Cortex of kidney (tissue), 1 donor: ENCODE measurements around the gene CD209.
"Not testable (repeated sequence)": the region's sequence is repeated elsewhere in the genome, so short reads cannot be mapped to it uniquely, and the experiment has no call there.

ENCODE experiments used
- DNase-seq: peaks from one replicate; lab custom pipeline; 2025; lab: John Stamatoyannopoulos, UW

Gene CD209, protein sequence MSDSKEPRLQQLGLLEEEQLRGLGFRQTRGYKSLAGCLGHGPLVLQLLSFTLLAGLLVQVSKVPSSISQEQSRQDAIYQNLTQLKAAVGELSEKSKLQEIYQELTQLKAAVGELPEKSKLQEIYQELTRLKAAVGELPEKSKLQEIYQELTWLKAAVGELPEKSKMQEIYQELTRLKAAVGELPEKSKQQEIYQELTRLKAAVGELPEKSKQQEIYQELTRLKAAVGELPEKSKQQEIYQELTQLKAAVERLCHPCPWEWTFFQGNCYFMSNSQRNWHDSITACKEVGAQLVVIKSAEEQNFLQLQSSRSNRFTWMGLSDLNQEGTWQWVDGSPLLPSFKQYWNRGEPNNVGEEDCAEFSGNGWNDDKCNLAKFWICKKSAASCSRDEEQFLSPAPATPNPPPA

DNA sequence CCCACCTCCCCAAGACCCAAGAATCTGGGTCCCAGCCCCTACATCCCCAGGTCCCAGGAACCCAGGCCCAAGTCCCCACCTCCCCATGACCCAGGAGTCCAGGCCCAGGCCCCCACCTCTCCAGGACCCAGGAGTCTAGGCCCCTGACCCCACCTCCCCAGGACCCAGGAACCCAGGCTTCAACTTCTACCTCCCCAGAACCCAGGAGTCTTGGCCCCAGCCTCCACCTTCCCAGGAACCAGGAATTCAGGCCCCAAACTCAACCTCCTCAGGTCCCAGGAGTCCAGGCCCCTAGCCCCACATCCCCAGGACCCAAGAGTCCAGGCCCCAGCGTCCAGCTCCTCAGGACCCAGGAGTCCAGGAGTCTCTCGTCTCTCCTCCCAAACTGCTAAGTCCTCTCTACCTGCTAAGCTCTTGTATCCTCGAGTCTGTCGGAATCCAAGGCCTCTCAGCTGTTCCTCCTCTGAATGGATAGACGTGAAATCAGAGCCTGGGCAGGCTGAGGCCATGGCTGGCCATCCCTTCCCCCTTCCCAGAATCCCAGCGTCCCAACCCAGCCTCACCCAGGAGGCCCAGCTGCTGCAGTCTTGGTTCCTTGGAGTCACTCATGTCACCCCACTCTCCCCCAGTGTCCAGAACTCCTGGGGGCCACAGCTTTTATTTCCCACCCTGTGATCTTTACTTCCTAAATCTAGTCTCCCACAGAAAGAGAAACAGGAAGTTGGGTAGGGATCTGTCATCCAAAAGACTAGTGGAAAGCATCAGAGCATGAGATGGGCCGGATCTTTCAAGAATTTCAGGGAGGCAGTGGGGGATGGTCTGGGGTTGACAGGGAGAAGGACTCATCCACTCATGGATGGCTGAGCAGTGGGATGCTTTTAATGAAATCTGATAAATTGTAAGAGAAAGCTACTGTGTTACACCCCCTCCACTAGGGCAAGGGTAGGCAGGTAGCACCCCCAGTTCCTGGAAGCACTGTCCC is at the start of gene CD209:
TSS of gene CD209 (minus strand) at position 632 of the 982 bp plus-strand sequence. CDS start at position 609, 23 bp downstream.
- no peak for DNase-seq

DNA sequence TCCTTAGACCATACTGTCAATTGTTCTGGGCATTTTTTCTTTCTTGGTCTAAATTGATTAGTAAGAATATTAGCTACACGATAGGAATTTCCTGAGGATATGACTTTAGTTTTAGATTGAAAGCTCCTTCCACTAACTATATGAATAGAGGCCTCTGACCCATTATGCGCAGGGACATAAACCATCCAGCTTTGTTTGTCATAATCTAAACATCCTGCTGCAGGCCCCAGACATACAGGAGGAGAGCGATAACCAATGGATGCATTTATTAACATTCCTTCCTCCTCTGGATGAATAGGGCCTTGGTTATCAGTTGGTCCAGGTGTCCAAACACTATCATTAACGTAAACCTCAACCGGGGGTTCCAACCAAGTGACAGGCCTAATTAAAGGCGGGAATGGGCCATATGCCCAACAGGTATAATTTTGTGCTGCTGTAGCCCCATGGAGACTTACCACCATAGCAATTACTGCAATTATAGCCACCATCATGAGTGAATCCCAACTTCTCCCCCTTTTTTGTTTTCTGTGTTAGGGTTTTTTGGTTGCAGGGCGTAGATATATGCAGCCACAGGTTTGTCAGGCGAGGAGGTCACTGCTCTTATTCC is 48.3 kb upstream of the CD209 start:
- no peak for DNase-seq

DNA sequence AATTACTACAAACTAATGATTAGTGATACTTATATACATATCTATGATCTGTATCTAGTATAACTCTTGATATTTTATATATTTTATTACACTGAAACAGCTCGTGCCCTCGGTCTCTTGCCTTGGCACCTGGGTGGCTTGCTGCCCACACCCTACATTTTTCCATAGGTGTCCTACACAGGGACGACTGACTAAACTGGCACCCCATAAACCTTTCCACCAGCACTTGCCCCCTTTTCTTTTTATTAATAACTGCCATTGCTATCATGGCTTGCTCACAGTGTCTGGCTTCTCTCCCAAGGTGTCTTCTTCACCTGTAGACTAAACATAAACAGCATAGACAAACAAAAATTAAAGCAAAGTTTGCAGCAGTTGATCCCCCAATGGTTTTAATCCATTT is 46.2 kb upstream of the CD209 start:
- DNase-seq, result no peak

DNA sequence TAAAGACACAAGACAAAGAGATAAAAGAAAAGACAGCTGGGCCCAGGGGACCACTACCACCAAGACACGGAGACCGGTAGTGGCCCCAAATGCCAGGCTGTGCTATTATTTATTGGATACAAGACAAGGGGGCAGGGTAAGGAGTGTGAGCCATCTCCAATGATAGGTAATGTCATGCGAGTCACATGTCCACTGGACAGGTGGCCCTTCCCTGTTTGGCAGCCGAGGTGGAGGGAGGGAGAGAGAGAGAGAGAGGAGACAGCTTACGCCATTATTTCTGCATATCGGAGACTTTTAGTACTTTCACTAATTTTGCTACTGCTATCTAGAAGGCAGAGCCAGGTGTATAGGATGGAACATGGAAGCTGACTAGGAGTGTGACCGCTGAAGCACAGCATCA is 45.4 kb upstream of the CD209 start:
- DNase-seq, result not testable (repeated sequence)

DNA sequence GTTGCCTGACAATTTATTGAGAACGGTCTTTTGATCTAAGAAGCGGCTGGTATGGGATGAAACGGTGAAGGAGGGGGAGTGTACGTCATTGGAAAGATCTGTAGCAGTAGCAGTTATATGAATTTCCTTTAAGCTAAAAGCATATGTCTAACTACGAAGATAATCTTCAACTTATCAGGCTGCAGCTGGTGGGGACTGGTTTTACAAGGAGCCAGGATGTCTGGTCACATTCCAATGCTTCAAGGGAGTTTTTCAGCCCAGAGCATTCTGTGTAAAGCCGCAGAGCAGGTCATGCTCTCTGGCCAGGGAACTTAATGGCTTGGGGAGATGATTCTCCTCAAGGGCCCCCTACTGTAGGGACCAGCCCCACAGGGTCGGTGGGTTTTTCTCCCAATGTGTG is 44.9 kb upstream of the CD209 start:
- no peak for DNase-seq

DNA sequence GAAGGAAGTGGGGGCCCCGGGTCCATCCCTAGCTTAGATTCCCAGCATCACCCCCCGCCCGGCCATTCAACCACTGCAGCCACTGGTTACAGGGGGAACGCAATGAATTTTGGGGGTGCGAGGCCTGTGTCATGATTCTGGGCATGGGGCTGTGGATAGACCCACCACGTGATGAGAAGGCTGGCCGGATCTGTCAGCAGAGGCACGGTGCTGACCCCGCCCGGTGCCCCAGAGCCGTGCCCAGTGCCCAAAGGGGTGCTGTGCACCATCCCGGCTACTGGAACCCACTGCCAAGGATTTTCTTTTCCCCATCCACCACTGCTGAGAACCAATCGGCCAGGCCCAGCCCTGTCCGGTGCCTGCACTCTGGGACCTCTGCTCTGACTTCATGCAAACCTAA is 43.1 kb upstream of the CD209 start:
- DNase-seq, result no peak

DNA sequence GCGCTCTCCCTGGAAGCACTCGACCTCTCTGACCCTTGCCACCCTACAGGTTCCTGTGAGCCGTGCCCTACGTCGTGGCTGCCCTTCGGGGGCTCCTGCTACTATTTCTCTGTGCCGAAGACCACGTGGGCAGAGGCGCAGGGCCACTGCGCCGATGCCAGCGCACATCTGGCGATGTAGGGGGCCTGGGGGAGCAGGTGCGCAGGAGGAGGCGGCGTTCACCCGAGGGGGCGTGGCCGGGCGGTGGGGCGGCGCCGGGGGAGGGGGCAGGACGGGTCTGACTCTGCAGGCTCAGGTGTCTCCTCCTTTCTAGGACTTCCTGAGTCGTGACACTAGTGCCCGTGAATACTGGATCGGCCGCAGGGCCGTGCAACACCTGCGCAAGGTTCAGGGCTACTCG is 42.1 kb upstream of the CD209 start:
- DNase-seq, result no peak

DNA sequence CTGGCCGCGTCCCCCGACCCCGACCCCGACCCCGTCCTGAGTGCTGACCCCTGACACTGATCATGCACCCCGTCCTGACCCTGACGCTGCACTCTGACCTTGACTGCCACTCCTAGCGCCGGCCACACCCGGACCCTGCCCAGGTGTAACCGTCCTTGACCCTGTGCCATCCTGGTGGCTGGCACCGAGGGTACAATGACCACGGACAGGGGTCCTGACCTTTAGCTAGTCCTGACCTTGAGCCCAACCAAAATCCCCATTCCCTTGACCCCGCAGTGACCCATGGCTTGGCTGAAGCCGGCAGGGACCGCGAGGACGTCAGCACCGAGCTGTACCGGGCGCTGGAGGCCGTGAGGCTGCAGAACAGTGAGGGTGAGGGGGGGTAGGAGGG is 41.6 kb upstream of the CD209 start:
- DNase-seq, result no peak

DNA sequence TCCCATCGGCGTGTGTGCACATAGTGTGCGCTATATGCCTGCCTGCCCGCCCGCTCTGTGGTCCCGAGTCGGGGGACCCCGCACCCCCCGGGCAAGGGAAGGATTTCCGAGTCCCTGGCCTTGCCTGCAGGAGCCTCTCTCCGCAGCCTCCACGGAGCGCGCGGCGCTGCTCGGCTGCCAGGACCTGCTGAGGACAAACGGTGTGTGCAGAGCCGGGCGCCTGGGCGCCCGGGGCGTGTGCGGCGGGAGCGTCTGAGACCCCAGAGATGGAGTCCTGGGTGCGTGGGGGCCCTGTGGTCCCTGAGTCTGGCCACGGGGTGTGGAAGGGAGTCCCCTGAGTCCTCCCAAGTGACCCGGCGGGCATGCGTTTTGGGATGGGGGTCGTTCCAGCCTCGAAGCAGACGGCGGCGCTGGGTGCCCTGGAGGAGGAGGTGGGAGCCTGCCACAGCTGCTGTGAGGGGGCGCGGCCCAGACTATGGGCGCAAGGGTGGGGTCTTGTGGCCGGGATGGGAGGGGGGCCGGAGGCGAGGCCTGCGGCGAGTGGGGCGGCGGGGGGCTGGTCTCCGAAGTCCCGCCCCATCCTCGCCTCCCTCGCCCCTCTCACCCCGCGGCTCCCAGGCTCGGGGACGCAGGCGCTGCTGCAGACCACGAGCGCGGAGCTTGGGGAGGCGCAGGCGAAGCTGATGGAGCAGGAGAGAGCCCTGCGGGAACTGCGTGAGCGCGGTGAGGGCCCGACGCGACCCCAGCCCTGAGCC is 41.0 kb upstream of the CD209 start:
- DNase-seq, result no peak

DNA sequence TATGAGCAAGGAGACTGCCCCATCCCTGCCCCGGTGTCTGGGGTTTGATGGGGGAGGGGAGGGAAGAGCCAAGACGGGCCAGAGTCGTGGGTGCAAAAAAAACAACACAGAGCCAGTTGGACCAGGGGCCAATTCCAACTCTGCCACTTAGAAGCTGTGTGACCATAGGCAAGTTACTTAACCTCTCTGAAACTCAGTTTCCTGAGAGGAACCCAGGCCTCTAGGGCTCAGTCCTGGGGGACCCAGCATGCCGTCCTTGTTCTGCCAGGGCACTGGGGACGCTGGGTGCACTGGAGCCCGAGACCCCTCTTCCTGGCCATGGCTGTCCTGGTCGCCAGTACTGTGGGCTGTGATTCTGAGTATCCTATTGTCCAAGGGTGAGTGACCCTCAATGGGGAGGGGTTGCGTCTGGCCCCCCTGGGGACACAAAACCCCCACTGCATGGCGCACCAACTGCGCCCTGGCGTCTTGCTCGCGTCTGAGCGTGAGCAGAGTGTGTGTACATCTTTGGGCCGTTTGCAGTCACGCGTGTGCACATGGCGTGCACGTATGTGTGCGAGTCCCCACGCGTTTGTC is 40.4 kb upstream of the CD209 start:
- no peak for DNase-seq

DNA sequence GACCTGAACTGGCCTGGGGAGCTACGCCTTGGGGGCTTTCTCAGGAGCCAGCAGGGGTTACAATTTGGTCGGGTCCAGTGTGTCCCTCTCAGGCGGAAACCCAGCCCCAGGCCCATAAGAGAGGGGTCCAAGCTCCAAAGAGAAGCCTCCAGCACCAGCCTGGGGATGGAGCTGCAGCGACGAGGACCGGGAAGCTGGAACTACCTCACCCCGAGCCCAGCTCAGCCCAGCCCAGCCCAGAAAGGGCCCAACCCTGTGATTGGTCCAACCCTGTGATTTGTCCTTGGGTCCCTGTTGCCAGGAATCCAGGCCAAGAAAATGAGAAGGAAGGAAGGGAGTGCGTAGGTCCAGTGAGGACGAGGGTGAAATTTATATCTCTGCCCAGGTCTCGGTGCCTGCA is 39.8 kb upstream of the CD209 start:
- DNase-seq, result no peak

DNA sequence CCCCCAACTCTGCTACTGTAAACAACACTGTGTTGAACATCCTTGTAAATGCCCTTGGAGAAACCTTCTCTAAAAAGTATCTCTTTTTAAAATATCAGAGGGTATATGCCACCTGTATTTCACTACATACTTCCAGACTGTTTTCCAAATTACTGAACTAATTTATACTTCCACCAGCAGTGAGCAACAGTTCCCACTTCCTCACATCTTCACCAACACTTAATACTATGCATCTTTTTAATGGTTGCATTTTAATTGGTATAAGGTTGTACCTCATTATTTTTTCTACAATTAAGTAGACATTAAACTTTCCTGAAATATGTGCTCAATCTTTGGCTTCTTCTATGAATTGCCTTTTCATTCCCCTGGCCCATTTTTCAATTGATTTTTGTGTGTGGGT is 37.5 kb upstream of the CD209 start:
- no peak for DNase-seq

DNA sequence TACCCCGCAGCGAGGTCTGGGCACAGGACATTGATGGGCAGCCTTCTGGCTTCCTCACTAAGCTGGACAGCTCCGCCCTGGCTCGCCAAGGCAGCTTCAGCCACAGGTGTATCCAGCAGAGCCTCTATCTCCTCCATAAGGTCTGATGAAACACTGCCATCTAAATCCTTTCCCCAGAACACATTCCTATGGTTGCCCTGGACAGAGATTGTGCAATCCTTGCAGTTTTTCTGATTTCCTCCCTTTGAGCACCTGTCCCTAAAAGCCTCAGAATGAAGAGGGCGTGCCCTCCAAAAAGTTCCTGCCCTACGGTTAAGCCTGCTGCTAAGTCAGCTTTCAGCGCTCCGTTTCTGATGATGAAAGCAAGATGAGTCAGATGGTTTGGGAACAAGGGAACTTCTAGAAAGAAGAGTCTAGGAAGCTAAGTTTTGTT is 36.7 kb upstream of the CD209 start:
- DNase-seq, result no peak

DNA sequence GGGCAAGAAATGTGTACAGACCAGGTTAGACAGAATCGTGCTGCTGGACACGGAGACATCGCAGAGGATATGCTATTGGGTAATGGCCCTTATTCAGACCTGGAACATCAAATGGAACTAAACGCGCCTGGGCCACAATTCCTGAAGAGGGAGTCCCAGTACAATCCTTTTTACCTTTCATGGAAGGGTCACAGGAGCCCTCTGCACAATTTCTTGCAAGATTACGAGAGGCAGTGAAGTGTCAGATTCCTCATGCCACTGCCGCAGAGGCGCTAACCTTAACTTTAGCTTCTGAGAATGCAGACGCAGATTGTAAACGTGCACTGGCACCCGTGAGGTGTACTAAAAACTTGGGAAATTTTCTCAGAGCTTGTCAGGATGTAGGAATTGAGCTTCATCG is 33.8 kb upstream of the CD209 start:
- DNase-seq, result no peak

DNA sequence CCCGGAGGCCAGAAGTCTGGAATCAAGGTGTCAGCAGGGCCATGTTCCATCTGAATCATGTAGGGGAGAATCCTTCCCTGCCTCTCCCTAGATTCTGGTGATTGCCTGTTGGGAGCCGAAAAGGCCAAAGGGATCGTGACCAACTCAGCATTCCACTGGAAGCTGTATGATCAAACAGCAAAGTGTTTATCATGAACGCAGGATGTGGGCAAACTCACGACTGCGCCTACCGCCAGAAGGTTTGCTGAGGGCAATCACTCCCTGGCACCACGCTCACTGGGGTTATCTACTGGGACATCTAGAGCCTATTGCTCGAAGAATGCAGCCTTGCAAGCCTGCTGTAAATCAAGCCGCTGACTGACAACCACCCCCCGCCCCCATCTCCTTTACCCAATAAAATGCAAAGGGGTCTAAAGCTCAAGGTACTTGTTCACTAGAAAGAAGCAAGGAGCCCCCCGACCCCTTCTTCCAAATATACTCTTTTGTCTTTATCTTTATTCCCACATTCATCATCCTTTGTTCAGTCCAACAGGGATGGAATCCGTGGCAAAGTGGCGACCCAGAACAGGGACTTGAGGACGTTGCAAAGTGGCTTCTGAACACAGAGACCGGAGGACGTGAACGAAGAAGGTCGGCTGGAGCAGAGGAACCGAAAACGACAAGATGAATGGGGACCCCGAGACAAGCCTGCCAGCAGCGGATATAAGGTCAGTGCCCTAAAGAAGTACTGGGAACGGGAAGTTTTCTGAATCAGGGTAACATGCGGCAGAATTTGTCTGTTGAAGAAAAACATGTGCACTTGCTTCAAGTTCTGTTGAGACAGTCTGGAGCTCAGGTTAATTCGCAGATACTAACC is 32.5 kb upstream of the CD209 start:
- no peak for DNase-seq

DNA sequence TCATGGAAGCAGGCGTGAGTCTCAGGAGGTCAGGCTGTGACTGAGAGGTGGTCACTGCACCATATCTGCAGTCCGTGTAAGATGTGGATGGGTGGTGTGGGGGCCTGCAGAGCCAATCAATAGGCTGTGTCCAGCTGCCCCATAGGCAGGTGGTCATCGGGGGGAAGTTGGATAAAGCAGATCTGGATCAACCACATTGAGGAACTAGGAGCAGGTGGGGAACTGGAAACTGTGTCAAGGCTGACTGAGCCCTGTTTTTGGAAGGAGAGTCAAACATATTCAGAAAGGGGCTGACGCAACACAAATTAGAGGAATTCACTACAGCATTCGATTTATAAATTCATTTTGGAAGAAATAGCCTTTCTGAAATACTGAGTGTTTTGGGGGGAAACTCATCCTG is 30.7 kb upstream of the CD209 start:
- no peak for DNase-seq

DNA sequence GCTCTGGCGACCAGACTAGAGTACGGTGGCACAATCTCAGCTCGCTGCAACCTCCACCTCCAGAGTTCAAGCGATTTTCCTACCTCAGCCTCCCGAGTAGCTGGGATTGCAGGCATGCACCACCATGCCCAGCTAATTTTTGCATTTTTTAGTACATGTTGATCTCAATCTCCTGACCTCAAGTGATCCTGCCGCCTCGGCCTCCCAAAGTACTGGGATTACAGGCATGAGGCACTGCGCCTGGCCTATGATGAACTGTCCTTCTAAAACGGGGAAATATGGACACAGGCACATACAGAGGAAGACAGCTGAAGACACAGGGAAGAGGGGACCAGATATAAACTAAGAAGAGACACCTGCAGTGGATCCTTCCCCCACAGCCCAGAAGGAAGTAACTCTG is 28.4 kb upstream of the CD209 start:
- no peak for DNase-seq

DNA sequence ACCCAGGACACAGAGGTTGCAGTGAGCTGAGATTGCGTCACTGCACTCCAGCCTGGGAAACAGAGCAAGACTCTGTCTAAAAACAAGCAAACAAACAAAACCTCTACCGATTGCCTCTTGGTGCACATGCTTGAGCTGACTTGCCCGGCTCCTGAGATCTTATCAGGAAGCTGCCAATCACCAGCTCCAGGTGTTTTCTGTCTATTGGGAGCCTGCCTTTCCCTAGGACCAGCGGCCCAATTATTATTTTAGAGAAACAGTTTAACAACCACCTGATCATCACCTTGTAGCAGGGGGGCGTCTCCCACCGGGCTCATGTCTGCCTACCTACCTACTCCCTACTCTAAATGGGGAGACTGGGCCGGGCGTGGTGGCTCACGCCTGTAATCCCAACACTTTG is 26.5 kb upstream of the CD209 start:
- DNase-seq, result no peak

DNA sequence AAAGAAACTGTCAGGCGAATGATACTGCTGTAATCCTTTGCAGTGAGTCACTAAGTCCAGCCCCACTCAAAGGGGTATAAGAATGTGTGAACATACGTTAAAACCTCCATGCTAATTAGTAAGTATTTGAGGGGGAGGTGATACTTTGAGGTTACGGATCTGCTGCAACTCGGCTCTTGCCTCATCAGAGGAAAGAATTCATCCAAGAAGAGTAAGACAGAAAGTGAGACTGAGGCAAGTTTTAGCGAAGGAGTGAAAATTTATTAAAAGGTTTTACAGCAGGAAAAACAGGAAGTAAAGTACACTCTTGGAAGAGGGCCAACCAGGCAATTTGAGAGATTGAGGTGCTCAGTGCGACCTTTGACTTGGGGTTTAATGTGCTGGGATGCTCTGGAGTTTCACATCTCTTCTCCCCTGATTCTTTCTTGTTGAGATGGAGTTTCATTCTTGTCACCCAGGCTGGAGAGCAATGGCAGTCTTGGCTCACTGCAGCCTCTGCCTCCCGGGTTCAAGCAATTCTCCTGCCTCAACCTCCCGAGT is 25.5 kb upstream of the CD209 start:
- DNase-seq, result no peak

DNA sequence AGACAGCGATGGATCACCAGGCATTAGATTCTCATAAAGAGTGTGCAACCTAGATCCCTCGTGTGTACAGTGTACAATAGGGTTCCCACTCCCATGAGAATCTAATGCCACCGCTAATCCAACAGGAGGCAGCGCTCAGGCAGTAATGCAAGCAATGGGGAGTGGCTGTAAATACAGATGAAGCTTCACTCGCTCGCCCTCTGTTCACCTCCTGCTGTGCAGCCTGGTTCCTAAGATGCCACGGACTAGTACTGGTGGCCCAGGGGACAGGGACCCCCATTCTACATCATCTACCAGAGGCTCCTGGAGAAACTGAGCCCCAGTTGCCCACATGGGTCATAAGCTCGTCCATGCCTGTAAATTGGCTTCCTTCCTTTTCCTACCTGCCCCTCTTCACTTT is 23.7 kb upstream of the CD209 start:
- DNase-seq, result no peak
